Hepatocyte (in vitro differentiated cells): Measurements from ENCODE around the gene NDUFB11. TPM values are rescaled to one million over a fixed set of nuclear protein-coding genes. Genes with fewer than 3 reads are reported as not detected.

ENCODE experiments used
- DNase-seq: peaks from one replicate; pipeline ENCODE4 v3.0.0-alpha.2; 2016; ENCODE audit warnings: low spot score
- H2AFZ ChIP-seq: fragments of 200-600 bp; sonication (generic); 2 replicates; pipeline ENCODE4 v1.6.0; 2016; ENCODE audit warnings: antibody characterized with exemption, mild to moderate bottlenecking
- H3K27ac ChIP-seq: fragments of 200-600 bp; sonication (generic); 2 replicates; pipeline ENCODE4 v1.5.1; 2016; ENCODE audit warnings: mild to moderate bottlenecking
- H3K27me3 ChIP-seq: fragments of 200-600 bp; sonication (generic); 2 replicates; pipeline ENCODE4 v1.6.1; 2016
- H3K36me3 ChIP-seq: fragments of 200-600 bp; sonication (generic); replicated peaks from 2 replicates; pipeline ENCODE4 v1.5.1; 2016; ENCODE audit warnings: low read depth; ENCODE audit not compliant: insufficient read depth
- H3K4me1 ChIP-seq: fragments of 200-600 bp; sonication (generic); 2 replicates; pipeline ENCODE4 v1.5.1; 2016; ENCODE audit warnings: mild to moderate bottlenecking, moderate library complexity; ENCODE audit not compliant: insufficient read depth
- H3K4me2 ChIP-seq: fragments of 200-600 bp; sonication (generic); 2 replicates; pipeline ENCODE4 v1.6.0; 2016
- H3K4me3 ChIP-seq: fragments of 200-600 bp; sonication (generic); 2 replicates; pipeline ENCODE4 v1.5.1; 2016; ENCODE audit warnings: mild to moderate bottlenecking
- H3K79me2 ChIP-seq: fragments of 200-600 bp; sonication (generic); 2 replicates; pipeline ENCODE4 v1.6.0; 2017; ENCODE audit warnings: mild to moderate bottlenecking
- H3K9me2 ChIP-seq: fragments of 200-600 bp; sonication (generic); replicated peaks from 2 replicates; pipeline ENCODE4 v1.6.0; 2017; ENCODE audit warnings: mild to moderate bottlenecking; ENCODE audit not compliant: insufficient read depth
- H3K9me3 ChIP-seq: fragments of 200-600 bp; sonication (generic); 2 replicates; pipeline ENCODE4 v1.5.1; 2016; ENCODE audit warnings: low read depth, mild to moderate bottlenecking
- H4K20me1 ChIP-seq: fragments of 200-600 bp; sonication (generic); 2 replicates; pipeline ENCODE4 v1.6.0; 2016; ENCODE audit warnings: mild to moderate bottlenecking; ENCODE audit not compliant: insufficient read depth, poor library complexity, severe bottlenecking
- EZH2 ChIP-seq: fragments of 200-600 bp; sonication (generic); IDR thresholded peaks from 2 replicates; pipeline ENCODE4 v1.6.1; 2016; ENCODE audit warnings: antibody characterized with exemption, mild to moderate bottlenecking, borderline replicate concordance
- EZH2phosphoT487 ChIP-seq: fragments of 200-600 bp; sonication (generic); IDR thresholded peaks from one replicate; pipeline ENCODE4 v1.6.1; 2018; ENCODE audit warnings: antibody characterized with exemption, mild to moderate bottlenecking, low read depth, moderate library complexity; ENCODE audit not compliant: unreplicated experiment, severe bottlenecking
- WGBS: methylation state at CpG from one replicate; pipeline ENCODE4 v1.1.6; 2016; ENCODE audit warnings: low lambda C conversion rate; ENCODE audit errors: missing lambda C conversion rate; 5-methylcytosine and 5-hydroxymethylcytosine counted together
- polyA plus RNA-seq: library from polyadenylated mRNA; unstranded; fragments of >200 nt; fragmentation: Nextera tagmentation; extraction: Ambion mirVana; gene quantifications from 2 replicates; pipeline ENCODE4 v1.2.1, GENCODE V29; 2016
- total RNA-seq: library from RNA; depleted of rRNA; stranded (reverse); fragments of >200 nt; gene quantifications from 2 replicates; pipeline ENCODE4 v1.2.3, GENCODE V29; 2014
- TF ChIP-seq, protein P1 (sequence below): fragments of 200-600 bp; sonication (generic); IDR thresholded peaks from 2 replicates; pipeline ENCODE4 v1.5.1; 2016; ENCODE audit warnings: antibody characterized with exemption, mild to moderate bottlenecking; ENCODE audit not compliant: poor library complexity

NDUFB11 gene
- total and polyA plus RNA-seq, 2 experiments from 2014 or later, result 65.4 to 168 TPM

DNA sequence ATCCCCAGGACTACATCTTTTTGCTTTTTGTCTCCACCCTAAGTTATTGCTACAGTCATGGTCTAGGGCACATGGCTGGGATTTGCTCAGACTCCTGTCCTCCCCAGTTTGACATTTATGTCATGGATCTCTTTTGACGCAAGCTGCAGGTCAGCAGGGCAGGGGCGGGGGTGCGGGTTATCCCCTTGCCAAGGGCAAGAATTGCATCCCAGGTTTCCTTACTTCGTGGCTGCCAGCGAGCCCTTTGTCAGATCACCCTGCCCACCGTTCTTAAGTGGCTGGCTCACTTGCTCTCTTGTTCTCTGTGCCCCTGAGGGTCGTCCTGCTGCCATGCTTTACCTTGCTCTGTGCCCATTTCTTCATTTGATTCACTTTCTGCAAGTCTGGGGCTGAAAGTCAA, 28.0 kb upstream of the NDUFB11 start:
- TF ChIP-seq EZH2, result no peak
- TF ChIP-seq, protein P1, sequence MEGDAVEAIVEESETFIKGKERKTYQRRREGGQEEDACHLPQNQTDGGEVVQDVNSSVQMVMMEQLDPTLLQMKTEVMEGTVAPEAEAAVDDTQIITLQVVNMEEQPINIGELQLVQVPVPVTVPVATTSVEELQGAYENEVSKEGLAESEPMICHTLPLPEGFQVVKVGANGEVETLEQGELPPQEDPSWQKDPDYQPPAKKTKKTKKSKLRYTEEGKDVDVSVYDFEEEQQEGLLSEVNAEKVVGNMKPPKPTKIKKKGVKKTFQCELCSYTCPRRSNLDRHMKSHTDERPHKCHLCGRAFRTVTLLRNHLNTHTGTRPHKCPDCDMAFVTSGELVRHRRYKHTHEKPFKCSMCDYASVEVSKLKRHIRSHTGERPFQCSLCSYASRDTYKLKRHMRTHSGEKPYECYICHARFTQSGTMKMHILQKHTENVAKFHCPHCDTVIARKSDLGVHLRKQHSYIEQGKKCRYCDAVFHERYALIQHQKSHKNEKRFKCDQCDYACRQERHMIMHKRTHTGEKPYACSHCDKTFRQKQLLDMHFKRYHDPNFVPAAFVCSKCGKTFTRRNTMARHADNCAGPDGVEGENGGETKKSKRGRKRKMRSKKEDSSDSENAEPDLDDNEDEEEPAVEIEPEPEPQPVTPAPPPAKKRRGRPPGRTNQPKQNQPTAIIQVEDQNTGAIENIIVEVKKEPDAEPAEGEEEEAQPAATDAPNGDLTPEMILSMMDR, result no peak
- no peak for TF ChIP-seq EZH2phosphoT487
- no peak overlapping the region for H2AFZ ChIP-seq
- no peaks in the 10 kb centered on the region for H3K9me2 ChIP-seq
- no peaks in the 10 kb centered on the region for H3K36me3 ChIP-seq
- no peaks in the 10 kb centered on the region for H3K4me1 ChIP-seq
- no peak overlapping the region for H3K4me2 ChIP-seq
- peaks cover 8% of the 10 kb centered on the region for H3K79me2 ChIP-seq
- no peak overlapping the region for H3K4me3 ChIP-seq
- H3K27ac ChIP-seq, result no peak overlapping the region
- no peaks in the 10 kb centered on the region for H3K27me3 ChIP-seq
- WGBS, result 67% methylated on average over 7 of the region's 7 CpGs
- no peaks in the 10 kb centered on the region for H3K9me3 ChIP-seq
- H4K20me1 ChIP-seq, result no peaks in the 10 kb centered on the region
- DNase-seq, result no peak

DNA sequence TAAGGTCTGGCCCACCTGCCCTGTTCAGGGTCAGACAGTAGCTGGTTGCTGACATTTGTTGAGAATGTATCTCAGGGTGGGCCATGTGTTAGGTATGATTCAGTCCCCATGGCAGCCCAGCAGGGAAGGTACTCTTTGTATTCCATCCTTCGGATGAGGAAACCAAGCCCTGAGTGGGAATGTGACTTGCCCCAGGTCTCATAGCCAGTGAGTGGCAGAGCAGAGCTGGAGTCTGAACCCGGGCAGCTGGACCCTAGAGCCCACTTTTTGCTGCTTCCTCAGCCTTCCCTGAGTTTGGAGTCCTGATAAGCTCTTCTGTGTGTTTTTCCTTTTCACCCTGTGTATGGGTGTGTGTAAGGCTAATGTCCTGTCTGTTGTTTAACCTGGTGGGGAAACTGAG, 27.5 kb upstream of the NDUFB11 start:
- 84% methylated on average over 2 of the region's 2 CpGs for WGBS
- H3K27ac ChIP-seq, result no peak overlapping the region
- H3K9me2 ChIP-seq, result no peaks in the 10 kb centered on the region
- no peak for TF ChIP-seq EZH2
- TF ChIP-seq, protein P1, result no peak
- no peak for TF ChIP-seq EZH2phosphoT487
- no peaks in the 10 kb centered on the region for H3K9me3 ChIP-seq
- no peak overlapping the region for H3K4me3 ChIP-seq
- H3K4me2 ChIP-seq, result no peak overlapping the region
- H3K36me3 ChIP-seq, result no peaks in the 10 kb centered on the region
- peaks cover 13% of the 10 kb centered on the region for H3K79me2 ChIP-seq
- H3K27me3 ChIP-seq, result no peaks in the 10 kb centered on the region
- H4K20me1 ChIP-seq, result no peaks in the 10 kb centered on the region
- H2AFZ ChIP-seq, result no peak overlapping the region
- DNase-seq, result no peak
- H3K4me1 ChIP-seq, result no peaks in the 10 kb centered on the region

DNA sequence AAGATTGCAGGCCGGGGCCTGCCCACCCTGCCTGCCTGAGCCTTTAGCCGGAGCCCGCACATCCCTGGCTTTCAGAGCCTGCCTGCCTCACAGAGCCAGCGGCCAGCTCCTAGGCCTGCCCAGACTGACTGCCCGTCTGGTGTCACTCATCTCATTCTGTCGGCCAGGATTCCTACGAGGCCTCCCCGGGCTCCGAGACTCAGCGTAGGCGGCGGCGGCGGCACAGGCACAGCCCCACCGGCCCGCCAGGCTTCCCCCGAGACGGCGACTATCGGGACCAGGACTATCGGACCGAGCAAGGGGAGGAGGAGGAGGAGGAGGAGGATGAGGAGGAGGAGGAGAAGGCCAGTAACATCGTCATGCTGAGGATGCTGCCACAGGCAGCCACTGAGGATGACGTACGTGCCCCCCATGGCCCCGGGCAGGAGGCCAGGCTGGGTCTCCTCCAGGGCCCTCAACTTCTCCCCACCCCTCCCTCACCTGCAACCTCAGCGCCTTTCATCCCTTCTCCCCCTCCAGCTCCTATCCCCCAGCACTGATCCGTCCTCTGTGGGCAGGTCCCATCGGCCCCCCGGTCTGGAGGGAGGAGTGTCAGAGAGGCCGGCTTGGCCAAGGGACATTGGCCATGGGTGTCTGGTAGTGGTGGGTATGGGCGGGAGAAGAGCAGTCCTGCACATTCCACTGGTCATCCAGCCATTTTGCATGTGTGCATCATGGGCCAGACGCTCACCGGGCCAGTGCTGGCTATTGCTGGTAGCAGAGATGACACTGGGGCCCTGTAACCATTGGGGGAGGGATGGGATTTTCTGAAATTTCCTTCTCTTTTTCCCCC, 26.6 kb upstream of the NDUFB11 start:
- 94% methylated on average over 26 of the region's 34 CpGs for WGBS
- Histone ChIP-seq H3K4me3 (no peak overlapping the region), H3K27ac (no peak overlapping the region), H3K36me3 (no peaks in the 10 kb centered on the region), H3K27me3 (no peaks in the 10 kb centered on the region), H3K9me2 (no peaks in the 10 kb centered on the region), H3K4me2 (no peak overlapping the region), H3K79me2 (peaks cover 13% of the 10 kb centered on the region), H2AFZ (no peak overlapping the region), H3K9me3 (no peaks in the 10 kb centered on the region), H3K4me1 (no peaks in the 10 kb centered on the region), H4K20me1 (no peaks in the 10 kb centered on the region)
- no peak for DNase-seq
- TF ChIP-seq, protein P1, result no peak
- TF ChIP-seq EZH2 (no peak), EZH2phosphoT487 (no peak)
